HCT116 (cell line): ENCODE results near the gene MAP3K9. TPM values are rescaled to one million over a fixed set of nuclear protein-coding genes. Genes with fewer than 3 reads are reported as not detected.

Source experiments
- ATAC-seq: fragments of 200-7000 bp; cut with Tn5 transposase; 2 replicates; pipeline ENCODE4 v1.9.1; 2020; ENCODE audit warnings: mild to moderate bottlenecking, moderate library complexity
- BruUV-seq: library from RNA; stranded (reverse); fragments of 400-500 nt; replicated peaks from 2 replicates; lab custom pipeline; 2021; lab: Mats Ljungman, UMichigan
- CTCF ChIA-PET: fragments of 300-600 bp; sonication (Branson Sonifier 250); formaldehyde crosslinking; loops from one replicate; lab custom pipeline; 2021; ENCODE audit warnings: antibody characterized with exemption; lab: Charles Lee
- POLR2A ChIA-PET: fragments of 300-600, 350-600 bp; sonication (Branson Sonifier 250); formaldehyde crosslinking; loops from one replicate; lab custom pipeline; 2021; ENCODE audit warnings: antibody characterized with exemption; lab: Charles Lee
- RAD21 ChIA-PET, 2 experiments: fragments of 300-600 bp; sonication (Branson Sonifier 250); formaldehyde crosslinking; loops; one replicate each; lab custom pipeline; 2023; ENCODE audit warnings: low total read pairs in 2 of 2; ENCODE audit not compliant: uncharacterized antibody in 2 of 2, unreplicated experiment in 2 of 2, low non-redundant PET in 1 of 2; lab: Charles Lee
- DNase-seq: peaks from one replicate; pipeline ENCODE4 v3.0.0-alpha.2; 2010; ENCODE audit warnings: low read depth, low spot score
- H2AFZ ChIP-seq: fragments of 200-600 bp; shearing (Covaris generic), sonication (generic); 2 replicates; pipeline ENCODE4 v1.6.1; 2017; ENCODE audit warnings: low read depth, mixed run types, mixed read lengths, antibody characterized with exemption, low read length; ENCODE audit not compliant: poor library complexity, severe bottlenecking
- H3K27ac ChIP-seq: 2 replicates; pipeline ENCODE4 v1.5.1; 2012; ENCODE audit warnings: low read depth, low read length
- H3K27me3 ChIP-seq: fragments of 200-600 bp; sonication (generic); 2 replicates; pipeline ENCODE4 v1.6.1; 2016; ENCODE audit warnings: mixed run types, low read length, mixed read lengths; ENCODE audit not compliant: insufficient read depth
- H3K36me3 ChIP-seq, 2 experiments: fragments of 200-500 bp in 1 of 2; fragments of 200-600 bp in 1 of 2; sonication (Bioruptor generic) in 1 of 2; sonication (generic) in 1 of 2; 2 replicates each; pipeline versions ENCODE4 v1.5.1 to v1.6.1; 2014 to 2016; ENCODE audit warnings: low read length in 2 of 2, inconsistent platforms in 1 of 2, mixed read lengths in 1 of 2, mixed run types in 1 of 2; ENCODE audit not compliant: insufficient read depth in 2 of 2, control insufficient read depth in 1 of 2
- H3K4me1 ChIP-seq, 2 experiments: fragments of 200-600 bp in 1 of 2; sonication (generic) in 1 of 2; 2 replicates each; pipeline versions ENCODE4 v1.5.1 to v1.6.1; 2012 to 2017; ENCODE audit warnings: low read length in 2 of 2, inconsistent platforms in 1 of 2, mild to moderate bottlenecking in 1 of 2, mixed read lengths in 1 of 2, mixed run types in 1 of 2, moderate library complexity in 1 of 2; ENCODE audit not compliant: insufficient read depth in 2 of 2, control insufficient read depth in 1 of 2
- H3K4me2 ChIP-seq: fragments of 200-600 bp; sonication (generic); 2 replicates; pipeline ENCODE4 v1.6.1; 2017; ENCODE audit warnings: mixed run types, low read length, mixed read lengths
- H3K4me3 ChIP-seq, 2 experiments: fragments of 200-600 bp in 1 of 2; sonication (generic) in 1 of 2; replicated peaks in 1 of 2; 2 replicates each; pipeline ENCODE4 v1.5.1; 2011 to 2016; ENCODE audit warnings: low read length in 2 of 2, control low read depth in 1 of 2, low read depth in 1 of 2, mild to moderate bottlenecking in 1 of 2, mixed read lengths in 1 of 2, mixed run types in 1 of 2
- H3K79me2 ChIP-seq: fragments of 200-600 bp; sonication (generic); 2 replicates; pipeline ENCODE4 v1.6.1; 2017; ENCODE audit warnings: mild to moderate bottlenecking, mixed run types, low read length, moderate library complexity, mixed read lengths; ENCODE audit not compliant: insufficient read depth
- H3K9ac ChIP-seq: fragments of 200-600 bp; sonication (generic); 2 replicates; pipeline ENCODE4 v1.6.1; 2016; ENCODE audit warnings: low read length, mixed read lengths
- H3K9me2 ChIP-seq: fragments of 200-600 bp; sonication (generic), shearing (Covaris generic); 2 replicates; pipeline ENCODE4 v1.6.1; 2017; ENCODE audit warnings: mixed run types, mild to moderate bottlenecking, moderate library complexity; ENCODE audit not compliant: insufficient read depth
- H3K9me3 ChIP-seq, 2 experiments: fragments of 200-500 bp in 1 of 2; fragments of 200-600 bp in 1 of 2; sonication (Bioruptor generic) in 1 of 2; sonication (generic) in 1 of 2; 2 replicates each; pipeline ENCODE4 v1.6.1; 2014 to 2017; ENCODE audit warnings: low read length in 2 of 2, mixed read lengths in 2 of 2, inconsistent platforms in 1 of 2, low read depth in 1 of 2, mild to moderate bottlenecking in 1 of 2, mixed run types in 1 of 2, moderate library complexity in 1 of 2; ENCODE audit not compliant: control insufficient read depth in 1 of 2, insufficient read depth in 1 of 2
- H4K20me1 ChIP-seq: fragments of 200-600 bp; sonication (generic), shearing (Covaris generic); 2 replicates; pipeline ENCODE4 v1.6.1; 2017; ENCODE audit warnings: mixed run types, mild to moderate bottlenecking, moderate library complexity; ENCODE audit not compliant: insufficient read depth
- JUND ChIP-seq: IDR thresholded peaks from 2 replicates; pipeline ENCODE4 v1.6.1; 2012
- SIN3A ChIP-seq: IDR thresholded peaks from 2 replicates; pipeline ENCODE4 v1.6.1; 2012; ENCODE audit warnings: low read depth
- intact Hi-C: fragments of 100-400 bp; cut with micrococcal nuclease; formaldehyde crosslinking; loops from 2 replicates; pipeline ENCODE4 v1.10.0; 2022
- total RNA-seq: library from RNA; stranded (reverse); gene quantifications from one replicate; pipeline ENCODE4 v1.2.1, GENCODE V29; 2021; ENCODE audit not compliant: unreplicated experiment
- TF ChIP-seq, protein P1 (sequence below): IDR thresholded peaks from 2 replicates; pipeline ENCODE4 v1.6.1; 2012; ENCODE audit warnings: low read depth

Gene MAP3K9
- total RNA-seq, 1 experiment from 2014 or later, result 11.7 TPM

GRCh38 chr14:70804556-70805162, 4.7 kb downstream of the MAP3K9 start:
- RAD21 ChIA-PET, result no interaction called here
- H3K9me3 ChIP-seq, result no peaks in the 10 kb centered on the region
- POLR2A ChIA-PET, result no interaction called here
- DNase-seq (no peak), ATAC-seq (no peak)
- peaks cover 2 to 7% of the 10 kb centered on the region in 2 experiments; a peak in 2 of 4 replicates for H3K4me1 ChIP-seq
- intact Hi-C loops, result no loop called here
- no peak overlapping the region for H2AFZ ChIP-seq
- no peaks in the 10 kb centered on the region for H3K9me2 ChIP-seq
- peaks cover 5 to 7% of the 10 kb centered on the region in 2 experiments; a peak in 3 of 4 replicates for H3K36me3 ChIP-seq
- no peak overlapping the region for H3K27ac ChIP-seq
- H3K9ac ChIP-seq, result no peak overlapping the region
- no peaks in the 10 kb centered on the region for H4K20me1 ChIP-seq
- no peak overlapping the region for H3K4me2 ChIP-seq
- CTCF ChIA-PET, result interaction anchor here (1.3 kb wide), 1 partner anchor 13 kb away, joined by 5 read pairs; no protein-coding TSS in a partner anchor
- H3K4me3 ChIP-seq, result no peak overlapping the region
- no peaks in the 10 kb centered on the region for H3K27me3 ChIP-seq
- BruUV-seq, result no TSS peak
- TF ChIP-seq, protein P1, sequence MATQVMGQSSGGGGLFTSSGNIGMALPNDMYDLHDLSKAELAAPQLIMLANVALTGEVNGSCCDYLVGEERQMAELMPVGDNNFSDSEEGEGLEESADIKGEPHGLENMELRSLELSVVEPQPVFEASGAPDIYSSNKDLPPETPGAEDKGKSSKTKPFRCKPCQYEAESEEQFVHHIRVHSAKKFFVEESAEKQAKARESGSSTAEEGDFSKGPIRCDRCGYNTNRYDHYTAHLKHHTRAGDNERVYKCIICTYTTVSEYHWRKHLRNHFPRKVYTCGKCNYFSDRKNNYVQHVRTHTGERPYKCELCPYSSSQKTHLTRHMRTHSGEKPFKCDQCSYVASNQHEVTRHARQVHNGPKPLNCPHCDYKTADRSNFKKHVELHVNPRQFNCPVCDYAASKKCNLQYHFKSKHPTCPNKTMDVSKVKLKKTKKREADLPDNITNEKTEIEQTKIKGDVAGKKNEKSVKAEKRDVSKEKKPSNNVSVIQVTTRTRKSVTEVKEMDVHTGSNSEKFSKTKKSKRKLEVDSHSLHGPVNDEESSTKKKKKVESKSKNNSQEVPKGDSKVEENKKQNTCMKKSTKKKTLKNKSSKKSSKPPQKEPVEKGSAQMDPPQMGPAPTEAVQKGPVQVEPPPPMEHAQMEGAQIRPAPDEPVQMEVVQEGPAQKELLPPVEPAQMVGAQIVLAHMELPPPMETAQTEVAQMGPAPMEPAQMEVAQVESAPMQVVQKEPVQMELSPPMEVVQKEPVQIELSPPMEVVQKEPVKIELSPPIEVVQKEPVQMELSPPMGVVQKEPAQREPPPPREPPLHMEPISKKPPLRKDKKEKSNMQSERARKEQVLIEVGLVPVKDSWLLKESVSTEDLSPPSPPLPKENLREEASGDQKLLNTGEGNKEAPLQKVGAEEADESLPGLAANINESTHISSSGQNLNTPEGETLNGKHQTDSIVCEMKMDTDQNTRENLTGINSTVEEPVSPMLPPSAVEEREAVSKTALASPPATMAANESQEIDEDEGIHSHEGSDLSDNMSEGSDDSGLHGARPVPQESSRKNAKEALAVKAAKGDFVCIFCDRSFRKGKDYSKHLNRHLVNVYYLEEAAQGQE, result peak; percentile 38
- TF ChIP-seq JUND, result no peak
- no peak for TF ChIP-seq SIN3A
- peaks cover 73% of the 10 kb centered on the region for H3K79me2 ChIP-seq
